GM12875 (cell line): ENCODE data around the gene TMEM223.
A peak's percentile ranks its signal among the peaks of the same experiment; 100 is the strongest.

Experiments
- H3K4me3 ChIP-seq: one replicate; pipeline ENCODE4 v1.5.1; 2011; ENCODE audit warnings: low read depth, low read length, control low read depth
- TF ChIP-seq, protein P1 (sequence below): IDR thresholded peaks from 2 replicates; pipeline ENCODE4 v1.5.1; 2011; ENCODE audit warnings: low read depth, mild to moderate bottlenecking, control low read depth, inconsistent platforms, low read length, moderate library complexity, borderline replicate concordance; ENCODE audit not compliant: insufficient read depth

TMEM223 gene

DNA sequence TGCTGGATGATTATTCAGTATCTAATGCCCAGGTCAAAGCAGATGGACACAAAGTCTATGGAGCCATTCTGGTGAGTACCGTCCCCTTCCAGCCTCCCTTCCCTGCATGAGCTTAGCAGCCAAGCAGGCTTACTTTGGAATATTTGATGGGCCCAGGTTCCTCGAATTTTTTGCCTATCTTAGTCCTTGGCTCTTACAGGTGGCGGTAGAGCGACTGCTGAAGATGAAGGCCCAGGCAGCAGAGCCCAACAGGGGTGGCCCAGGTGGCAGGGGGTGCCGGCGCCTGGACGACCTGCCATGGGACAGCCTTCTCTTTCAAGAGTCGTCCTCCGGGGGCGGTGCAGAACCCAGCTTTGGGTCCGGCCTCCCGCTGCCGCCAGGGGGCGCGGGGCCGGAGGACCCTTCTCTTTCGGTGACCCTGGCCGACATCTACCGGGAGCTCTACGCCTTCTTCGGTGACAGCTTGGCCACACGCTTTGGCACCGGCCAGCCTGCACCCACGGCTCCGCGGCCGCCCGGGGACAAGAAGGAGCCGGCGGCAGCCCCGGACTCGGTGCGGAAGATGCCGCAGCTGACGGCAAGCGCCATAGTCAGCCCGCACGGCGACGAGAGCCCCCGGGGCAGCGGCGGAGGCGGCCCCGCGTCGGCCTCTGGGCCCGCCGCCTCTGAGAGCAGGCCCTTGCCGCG is 5.3 kb downstream of the TMEM223 start:
- H3K4me3 ChIP-seq, result peak overlapping the region; percentile 93
- TF ChIP-seq, protein P1, sequence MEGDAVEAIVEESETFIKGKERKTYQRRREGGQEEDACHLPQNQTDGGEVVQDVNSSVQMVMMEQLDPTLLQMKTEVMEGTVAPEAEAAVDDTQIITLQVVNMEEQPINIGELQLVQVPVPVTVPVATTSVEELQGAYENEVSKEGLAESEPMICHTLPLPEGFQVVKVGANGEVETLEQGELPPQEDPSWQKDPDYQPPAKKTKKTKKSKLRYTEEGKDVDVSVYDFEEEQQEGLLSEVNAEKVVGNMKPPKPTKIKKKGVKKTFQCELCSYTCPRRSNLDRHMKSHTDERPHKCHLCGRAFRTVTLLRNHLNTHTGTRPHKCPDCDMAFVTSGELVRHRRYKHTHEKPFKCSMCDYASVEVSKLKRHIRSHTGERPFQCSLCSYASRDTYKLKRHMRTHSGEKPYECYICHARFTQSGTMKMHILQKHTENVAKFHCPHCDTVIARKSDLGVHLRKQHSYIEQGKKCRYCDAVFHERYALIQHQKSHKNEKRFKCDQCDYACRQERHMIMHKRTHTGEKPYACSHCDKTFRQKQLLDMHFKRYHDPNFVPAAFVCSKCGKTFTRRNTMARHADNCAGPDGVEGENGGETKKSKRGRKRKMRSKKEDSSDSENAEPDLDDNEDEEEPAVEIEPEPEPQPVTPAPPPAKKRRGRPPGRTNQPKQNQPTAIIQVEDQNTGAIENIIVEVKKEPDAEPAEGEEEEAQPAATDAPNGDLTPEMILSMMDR, result peak; percentile 100

DNA sequence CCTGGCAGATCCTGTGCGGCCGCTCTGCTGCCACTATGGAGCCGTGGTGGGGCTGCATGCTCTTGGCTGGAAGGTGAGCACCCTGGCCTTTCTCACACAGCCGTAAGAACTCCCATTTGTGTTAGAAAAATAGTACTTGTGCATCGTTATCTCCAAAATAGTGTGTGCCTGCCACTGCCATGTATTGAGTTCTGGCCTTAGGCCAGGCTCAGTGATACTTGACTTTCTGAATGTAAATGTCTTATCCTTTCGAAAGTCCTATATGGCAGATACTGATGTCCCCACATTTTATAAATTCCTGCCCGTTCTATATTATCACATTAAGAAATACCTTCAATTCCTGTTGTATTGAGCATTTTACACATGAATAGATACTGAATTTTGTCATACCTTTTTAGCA is 9.1 kb downstream of the TMEM223 start:
- H3K4me3 ChIP-seq, result no peak overlapping the region
- TF ChIP-seq, protein P1, result no peak

DNA sequence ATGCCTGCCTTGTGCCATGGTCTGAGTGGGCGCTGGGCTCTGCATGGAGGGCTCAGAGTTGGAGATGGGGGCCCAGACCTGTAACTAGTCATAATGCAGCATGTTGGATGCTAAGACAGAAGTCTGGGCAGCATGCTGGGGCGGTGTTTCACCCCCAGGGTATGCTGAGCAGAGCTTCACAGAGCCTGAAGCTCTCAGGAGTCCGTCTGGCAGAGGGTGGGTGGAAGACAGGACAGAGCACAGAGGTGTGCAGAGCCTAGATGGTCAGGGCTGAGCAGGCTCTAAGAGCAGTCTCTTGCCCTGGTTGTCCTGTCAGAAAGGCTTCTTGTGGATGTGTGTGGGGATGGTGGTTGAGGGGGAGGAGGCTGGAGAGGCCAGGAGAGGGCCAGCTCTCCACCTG is 13.4 kb downstream of the TMEM223 start:
- H3K4me3 ChIP-seq, result no peak overlapping the region
- TF ChIP-seq, protein P1, result no peak

DNA sequence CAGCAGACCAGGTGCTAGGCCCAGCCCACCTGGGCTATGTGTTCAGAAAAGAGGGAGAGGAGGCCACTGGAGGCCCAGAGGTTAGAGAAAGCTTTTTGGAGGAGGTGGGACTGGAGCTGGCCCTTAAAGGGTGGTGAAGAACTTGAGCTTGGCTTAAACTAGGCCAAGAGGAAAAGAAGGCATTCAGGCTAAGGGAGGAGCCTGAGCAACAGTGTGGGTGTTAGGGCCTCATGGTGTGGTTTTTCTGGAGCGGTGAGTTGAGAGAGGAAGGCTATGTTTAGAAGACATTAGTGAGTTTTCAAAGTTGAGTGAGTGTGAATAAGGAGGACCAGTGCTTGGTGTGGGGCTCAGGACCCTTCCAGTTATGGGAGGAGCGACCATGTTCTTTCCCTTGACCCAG is 14.4 kb downstream of the TMEM223 start:
- no peak overlapping the region for H3K4me3 ChIP-seq
- TF ChIP-seq, protein P1, result no peak

DNA sequence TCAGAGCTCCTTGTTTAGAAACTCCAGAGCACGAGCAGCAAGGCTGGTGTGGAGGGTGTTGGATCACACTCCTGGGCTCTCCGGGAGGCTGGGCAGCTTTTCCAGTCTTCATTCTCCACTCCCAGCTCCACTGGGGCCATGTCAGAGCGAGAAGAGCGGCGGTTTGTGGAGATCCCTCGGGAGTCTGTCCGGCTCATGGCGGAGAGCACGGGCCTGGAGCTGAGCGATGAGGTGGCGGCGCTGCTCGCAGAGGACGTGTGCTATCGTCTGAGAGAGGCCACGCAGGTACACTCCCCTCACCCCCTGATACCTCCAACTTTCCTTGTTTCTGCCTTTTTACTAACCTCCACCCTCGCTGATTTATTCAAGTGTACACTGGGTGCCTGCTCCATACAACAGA is 16.2 kb downstream of the TMEM223 start:
- H3K4me3 ChIP-seq, result no peak overlapping the region
- TF ChIP-seq, protein P1, result no peak

DNA sequence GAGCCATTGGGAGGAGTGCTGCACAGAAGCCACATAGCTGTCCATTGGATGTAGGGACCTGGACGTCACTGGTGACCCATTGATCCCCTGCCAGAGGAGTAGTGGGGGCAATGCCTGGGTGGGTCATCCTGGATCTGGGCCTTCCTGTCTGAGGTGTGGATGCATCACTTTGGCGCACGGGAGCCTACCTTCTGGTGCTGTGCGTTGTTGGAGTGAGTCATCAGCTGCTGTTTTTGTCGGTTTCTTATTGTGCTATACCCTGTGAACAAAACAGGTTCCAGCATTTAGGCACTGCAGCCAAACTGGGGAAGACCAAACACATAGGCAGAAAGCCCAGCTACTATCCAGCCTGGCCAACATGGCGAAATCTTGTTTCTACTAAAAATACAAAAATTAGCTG is 17.4 kb downstream of the TMEM223 start:
- TF ChIP-seq, protein P1, result no peak
- no peak overlapping the region for H3K4me3 ChIP-seq
